CD14-positive monocyte (primary cell): ENCODE measurements around the gene TMEM38A. TPM values are rescaled to one million over a fixed set of nuclear protein-coding genes. Genes with fewer than 3 reads are reported as not detected.
"Not testable (repeated sequence)": the region's sequence is repeated elsewhere in the genome, so short reads cannot be mapped to it uniquely, and the experiment has no call there.

Source experiments
- DNase-seq, 3 donors: peaks; one replicate each; pipeline ENCODE4 v3.0.0-alpha.2; 2011 to 2022
- H2AFZ ChIP-seq: 2 replicates; pipeline ENCODE4 v1.6.0; 2012; ENCODE audit warnings: mild to moderate bottlenecking, low read depth, low read length, inconsistent platforms; ENCODE audit not compliant: insufficient read depth, poor library complexity, severe bottlenecking
- H3K27ac ChIP-seq, 2 donors: 1 replicate in 1 of 2; 2 replicates in 1 of 2; pipeline ENCODE4 v1.5.1; 2012 to 2013; ENCODE audit warnings: low read length in 2 of 2, control low read depth in 1 of 2, inconsistent platforms in 1 of 2, low read depth in 1 of 2, mild to moderate bottlenecking in 1 of 2
- H3K27me3 ChIP-seq, 2 donors: one replicate each; pipeline versions ENCODE4 v1.6.0 to v1.6.1; 2011 to 2013; ENCODE audit warnings: low read length in 2 of 2; ENCODE audit not compliant: control insufficient read depth in 2 of 2, insufficient read depth in 2 of 2
- H3K36me3 ChIP-seq, 2 donors: replicated peaks in 1 of 2; 1 replicate in 1 of 2; 2 replicates in 1 of 2; pipeline versions ENCODE4 v1.5.1 to v1.6.1; 2012 to 2013; ENCODE audit warnings: low read length in 2 of 2, control low read depth in 1 of 2, inconsistent platforms in 1 of 2, mild to moderate bottlenecking in 1 of 2; ENCODE audit not compliant: insufficient read depth in 2 of 2, control insufficient read depth in 1 of 2
- H3K4me1 ChIP-seq, 2 donors: 1 replicate in 1 of 2; 2 replicates in 1 of 2; pipeline versions ENCODE4 v1.5.1 to v1.6.1; 2012 to 2013; ENCODE audit warnings: low read length in 2 of 2, control low read depth in 1 of 2, inconsistent platforms in 1 of 2, mild to moderate bottlenecking in 1 of 2, moderate library complexity in 1 of 2; ENCODE audit not compliant: insufficient read depth in 2 of 2, control insufficient read depth in 1 of 2
- H3K4me2 ChIP-seq: replicated peaks from 2 replicates; pipeline ENCODE3; 2012; ENCODE audit warnings: low read length, moderate library complexity, mild to moderate bottlenecking; ENCODE audit not compliant: poor library complexity, severe bottlenecking; ENCODE audit errors: extremely low read depth
- H3K4me3 ChIP-seq, 3 experiments: fragments of 200-600 bp in 1 of 3; sonication (generic) in 1 of 3; replicated peaks in 1 of 3; 1 replicate in 2 of 3; 2 replicates in 1 of 3; pipeline ENCODE4 v1.5.1; 2011 to 2013; ENCODE audit warnings: low read length in 3 of 3, mild to moderate bottlenecking in 3 of 3, control low read depth in 2 of 3, low read depth in 2 of 3, inconsistent platforms in 1 of 3, moderate library complexity in 1 of 3
- H3K79me2 ChIP-seq: 2 replicates; pipeline ENCODE4 v1.6.0; 2012; ENCODE audit warnings: mild to moderate bottlenecking, control low read depth, inconsistent platforms, low read length, moderate library complexity; ENCODE audit not compliant: insufficient read depth
- H3K9ac ChIP-seq: 2 replicates; pipeline ENCODE4 v1.6.0; 2017; ENCODE audit warnings: low read length, mild to moderate bottlenecking; ENCODE audit not compliant: insufficient read depth, poor library complexity, severe bottlenecking
- H3K9me3 ChIP-seq, 2 donors: replicated peaks in 1 of 2; 1 replicate in 1 of 2; 2 replicates in 1 of 2; pipeline versions ENCODE4 v1.5.1 to v1.6.1; 2012 to 2013; ENCODE audit warnings: low read length in 2 of 2, control low read depth in 1 of 2; ENCODE audit not compliant: control insufficient read depth in 1 of 2, insufficient read depth in 1 of 2
- H4K20me1 ChIP-seq: 2 replicates; pipeline ENCODE4 v1.6.0; 2012; ENCODE audit warnings: mild to moderate bottlenecking, low read length, control low read depth, moderate library complexity; ENCODE audit not compliant: insufficient read depth
- H3K27ac Mint-ChIP-seq, 7 donors: one replicate each; pipeline ENCODE4 v1.8.0; 2020; ENCODE audit warnings: mild to moderate bottlenecking in 7 of 7, mixed read lengths in 7 of 7, moderate library complexity in 6 of 7, inconsistent platforms in 2 of 7
- H3K27me3 Mint-ChIP-seq, 3 donors: one replicate each; pipeline ENCODE4 v1.8.0; 2021 to 2022; ENCODE audit warnings: low read depth in 3 of 3, mild to moderate bottlenecking in 3 of 3, mixed read lengths in 3 of 3, moderate library complexity in 3 of 3, inconsistent platforms in 1 of 3
- H3K36me3 Mint-ChIP-seq, 2 donors: one replicate each; pipeline ENCODE4 v1.8.0; 2020; ENCODE audit warnings: mixed read lengths in 2 of 2, inconsistent platforms in 1 of 2, mild to moderate bottlenecking in 1 of 2
- H3K4me1 Mint-ChIP-seq: one replicate; pipeline ENCODE4 v1.8.0; 2020; ENCODE audit warnings: mild to moderate bottlenecking, mixed read lengths
- H3K4me3 Mint-ChIP-seq, 2 donors: one replicate each; pipeline ENCODE4 v1.8.0; 2020; ENCODE audit warnings: mild to moderate bottlenecking in 2 of 2, mixed read lengths in 2 of 2, moderate library complexity in 1 of 2
- H3K9me3 Mint-ChIP-seq, 7 donors: one replicate each; pipeline ENCODE4 v1.8.0; 2020 to 2022; ENCODE audit warnings: mixed read lengths in 7 of 7, mild to moderate bottlenecking in 6 of 7, moderate library complexity in 6 of 7, inconsistent platforms in 2 of 7
- WGBS: methylation state at CpG from one replicate; pipeline ENCODE4 v1.1.5; 2013; ENCODE audit warnings: missing lambda C conversion rate; ENCODE audit not compliant: insufficient coverage; 5-methylcytosine and 5-hydroxymethylcytosine counted together
- intact Hi-C, 2 donors: fragments of 100-400 bp; cut with micrococcal nuclease; formaldehyde crosslinking; loops; one replicate each; pipeline versions ENCODE4 v1.15.0 to v1.15.1; 2023
- polyA plus RNA-seq, 3 donors: library from polyadenylated mRNA; depleted of rRNA in 1 of 3; unstranded in 2 of 3; stranded (reverse) in 1 of 3; fragments of 300-500 nt in 2 of 3; fragments of >200 nt in 1 of 3; fragmentation: Illumina TruSeq in 2 of 3; gene quantifications; 1 replicate in 2 of 3; 2 replicates in 1 of 3; pipeline ENCODE4 v1.2.3, GENCODE V29; 2012 to 2021
- TF ChIP-seq, protein P1 (sequence below): fragments of 200-600 bp; IDR thresholded peaks from one replicate; pipeline ENCODE4 v1.8.0; 2022; ENCODE audit warnings: antibody characterized with exemption, mild to moderate bottlenecking

TMEM38A gene
- polyA plus RNA-seq, 3 donors: 8.5 to 21.6 (median 10.6) TPM

GRCh38 chr19:16673231-16673630, 12.3 kb downstream of the TMEM38A start:
- Histone ChIP-seq H3K36me3 (peaks cover 0 to 6% of the 10 kb centered on the region in 2 donors), H3K27me3 (no peaks in the 10 kb centered on the region), H2AFZ (no peak overlapping the region), H3K4me2 (peak overlapping the region; percentile 19), H4K20me1 (no peaks in the 10 kb centered on the region), H3K9ac (no peak overlapping the region), H3K79me2 (peaks cover 9% of the 10 kb centered on the region), H3K4me3 (peak overlapping the region in 1 of 3 experiments; percentile 21), H3K27ac (peak overlapping the region; percentile 33 to 79), H3K9me3 (no peaks in the 10 kb centered on the region), H3K4me1 (peaks cover 44 to 71% of the 10 kb centered on the region in 2 donors)
- Mint-ChIP-seq H3K27me3 (peaks cover 1 to 2% (median 1%) of the 10 kb centered on the region in 3 donors), H3K4me1 (peaks cover 50% of the 10 kb centered on the region), H3K27ac (peak overlapping the region; percentile 69 to 89 (median 80)), H3K36me3 (peaks cover 7 to 24% of the 10 kb centered on the region in 2 donors), H3K9me3 (peaks cover 0 to 2% (median 0%) of the 10 kb centered on the region in 7 donors), H3K4me3 (peak overlapping the region in 1 of 2 donors; percentile 13)
- intact Hi-C loops: no loop called here
- TF ChIP-seq, protein P1, sequence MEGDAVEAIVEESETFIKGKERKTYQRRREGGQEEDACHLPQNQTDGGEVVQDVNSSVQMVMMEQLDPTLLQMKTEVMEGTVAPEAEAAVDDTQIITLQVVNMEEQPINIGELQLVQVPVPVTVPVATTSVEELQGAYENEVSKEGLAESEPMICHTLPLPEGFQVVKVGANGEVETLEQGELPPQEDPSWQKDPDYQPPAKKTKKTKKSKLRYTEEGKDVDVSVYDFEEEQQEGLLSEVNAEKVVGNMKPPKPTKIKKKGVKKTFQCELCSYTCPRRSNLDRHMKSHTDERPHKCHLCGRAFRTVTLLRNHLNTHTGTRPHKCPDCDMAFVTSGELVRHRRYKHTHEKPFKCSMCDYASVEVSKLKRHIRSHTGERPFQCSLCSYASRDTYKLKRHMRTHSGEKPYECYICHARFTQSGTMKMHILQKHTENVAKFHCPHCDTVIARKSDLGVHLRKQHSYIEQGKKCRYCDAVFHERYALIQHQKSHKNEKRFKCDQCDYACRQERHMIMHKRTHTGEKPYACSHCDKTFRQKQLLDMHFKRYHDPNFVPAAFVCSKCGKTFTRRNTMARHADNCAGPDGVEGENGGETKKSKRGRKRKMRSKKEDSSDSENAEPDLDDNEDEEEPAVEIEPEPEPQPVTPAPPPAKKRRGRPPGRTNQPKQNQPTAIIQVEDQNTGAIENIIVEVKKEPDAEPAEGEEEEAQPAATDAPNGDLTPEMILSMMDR: no peak
- 37% methylated on average over 3 of the region's 3 CpGs for WGBS
- DNase-seq: no peak

DNA sequence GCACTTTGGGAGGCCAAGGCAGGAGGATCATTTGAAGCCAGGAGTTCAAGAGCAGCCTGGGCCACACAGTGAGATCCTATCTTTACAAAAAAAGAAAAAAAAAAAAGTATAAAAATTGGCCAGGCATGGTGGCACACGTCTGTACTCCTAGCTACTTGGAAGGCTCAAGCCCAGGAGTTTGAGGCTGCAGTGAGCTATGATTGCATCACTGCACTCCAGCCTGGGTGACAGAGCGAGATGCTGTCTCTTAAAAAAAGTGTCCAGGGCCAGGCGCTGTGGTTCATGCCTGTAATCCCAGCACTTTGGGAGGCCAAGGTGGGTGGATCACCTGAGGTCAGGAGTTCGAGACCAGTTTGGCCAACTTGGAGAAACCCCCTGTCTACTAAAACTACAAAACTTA, 12.9 kb downstream of the TMEM38A start:
- H3K4me3 Mint-ChIP-seq, H3K9me3 Mint-ChIP-seq, H2AFZ ChIP-seq, H3K9ac ChIP-seq, H3K79me2 ChIP-seq, intact Hi-C loops, H3K27me3 ChIP-seq, DNase-seq, H3K36me3 ChIP-seq, H3K9me3 ChIP-seq, H4K20me1 ChIP-seq, H3K27me3 Mint-ChIP-seq: not testable (repeated sequence)
- H3K36me3 Mint-ChIP-seq: peaks cover 7 to 24% of the 10 kb centered on the region in 2 donors
- Histone ChIP-seq H3K4me2 (peak overlapping the region; percentile 19), H3K4me3 (peak overlapping the region in 1 of 3 experiments; percentile 21), H3K27ac (peak overlapping the region in 1 of 2 donors; percentile 79), H3K4me1 (peaks cover 49 to 73% of the 10 kb centered on the region in 2 donors)
- H3K27ac Mint-ChIP-seq: peak overlapping the region; percentile 58 to 89 (median 72)
- H3K4me1 Mint-ChIP-seq: peaks cover 49% of the 10 kb centered on the region
- WGBS: 36% methylated on average over 3 of the region's 4 CpGs
